ENCODE results near the gene ZNF407.

GRCh38 chr18:74739926-74740325 lies 142.3 kb downstream of the ZNF407 start:
- TF ChIP-seq CTCF (conservative IDR thresholded peaks at IDR 0.05 in 1 of 2, IDR thresholded peaks at IDR 0.05 in 1 of 2; ENCODE audit: extremely low read depth in 1 of 2, insufficient read depth in 1 of 2, low read depth in 1 of 2, low read length in 2 of 2) (no peak), EZH2 (IDR thresholded peaks at IDR 0.05; ENCODE audit: borderline replicate concordance, low read length) (no peak)
